OCI-LY3 (cell line): ENCODE data around the gene TSPAN5.

Experiments
- H2AFZ ChIP-seq: fragments of 200-600, 300-600 bp; shearing (Covaris generic); 2 replicates; pipeline ENCODE4 v1.6.0; 2014; ENCODE audit warnings: antibody characterized with exemption, low read depth, low read length
- H3K27ac ChIP-seq: fragments of 200-600, 300-600 bp; sonication (generic); 2 replicates; pipeline ENCODE4 v1.5.1; 2014; ENCODE audit warnings: mild to moderate bottlenecking, low read length, moderate library complexity, mixed read lengths
- H3K27me3 ChIP-seq: fragments of 200-600, 300-600 bp; sonication (generic); 2 replicates; pipeline ENCODE4 v1.6.1; 2014; ENCODE audit warnings: low read depth, low read length, mixed read lengths
- H3K36me3 ChIP-seq: fragments of 200-600, 300-600 bp; sonication (generic); replicated peaks from 2 replicates; pipeline ENCODE3; 2014; ENCODE audit warnings: low read depth, low read length, mixed read lengths
- H3K4me1 ChIP-seq: fragments of 300-600, 200-600 bp; sonication (generic); 2 replicates; pipeline ENCODE4 v1.6.1; 2014; ENCODE audit warnings: low read length, mixed read lengths
- H3K4me2 ChIP-seq: fragments of 200-600, 300-600 bp; sonication (generic); 2 replicates; pipeline ENCODE4 v1.6.1; 2014; ENCODE audit warnings: low read length, mixed read lengths
- H3K4me3 ChIP-seq: fragments of 300-600, 200-600 bp; sonication (generic); 2 replicates; pipeline ENCODE4 v1.5.1; 2014; ENCODE audit warnings: antibody characterized with exemption, mild to moderate bottlenecking, low read length, moderate library complexity
- H3K79me2 ChIP-seq: fragments of 300-600, 200-600 bp; shearing (Covaris generic); 2 replicates; pipeline ENCODE4 v1.6.1; 2014; ENCODE audit warnings: mild to moderate bottlenecking, low read length, mixed read lengths
- H3K9ac ChIP-seq: fragments of 300-600, 200-600 bp; shearing (Covaris generic); 2 replicates; pipeline ENCODE4 v1.6.0; 2014; ENCODE audit warnings: mild to moderate bottlenecking, low read length, moderate library complexity
- H3K9me3 ChIP-seq: fragments of 200-600, 300-600 bp; shearing (Covaris generic); 2 replicates; pipeline ENCODE4 v1.6.1; 2014; ENCODE audit warnings: low read length, mixed read lengths; ENCODE audit not compliant: insufficient read depth
- H4K20me1 ChIP-seq: fragments of 200-600, 300-600 bp; sonication (generic); 2 replicates; pipeline ENCODE4 v1.6.1; 2016; ENCODE audit warnings: low read length, mixed read lengths; ENCODE audit not compliant: insufficient read depth
- CTCF ChIP-seq: fragments of 200-600, 300-600 bp; sonication (generic); IDR thresholded peaks from 2 replicates; pipeline ENCODE4 v1.5.1; 2014; ENCODE audit warnings: antibody characterized with exemption, low read length, low read depth
- EZH2phosphoT487 ChIP-seq: fragments of 200-600 bp; shearing (Covaris generic); IDR thresholded peaks from 2 replicates; pipeline ENCODE4 v1.6.1; 2018; ENCODE audit warnings: antibody characterized with exemption, mixed run types, low read depth

The TSPAN5 gene

GRCh38 chr4:98571161-98571786 lies 87.1 kb downstream of the TSPAN5 start:
- Histone ChIP-seq H3K79me2 (no peaks in the 10 kb centered on the region), H4K20me1 (peaks cover 7% of the 10 kb centered on the region; the same call in 1 of the 2 replicates), H3K9ac (no peak overlapping the region), H3K36me3 (peaks cover 4% of the 10 kb centered on the region), H3K4me2 (no peak overlapping the region), H2AFZ (no peak overlapping the region), H3K4me1 (no peaks in the 10 kb centered on the region), H3K4me3 (no peak overlapping the region), H3K27ac (no peak overlapping the region), H3K27me3 (no peaks in the 10 kb centered on the region), H3K9me3 (no peaks in the 10 kb centered on the region)
- TF ChIP-seq EZH2phosphoT487: no peak
- no peak for TF ChIP-seq CTCF

GRCh38 chr4:98570151-98570797 lies 88.1 kb downstream of the TSPAN5 start:
- Histone ChIP-seq H2AFZ (no peak overlapping the region), H3K27me3 (no peaks in the 10 kb centered on the region), H4K20me1 (peaks cover 7% of the 10 kb centered on the region; the same call in 1 of the 2 replicates), H3K79me2 (no peaks in the 10 kb centered on the region), H3K9me3 (no peaks in the 10 kb centered on the region), H3K4me2 (no peak overlapping the region), H3K4me1 (no peaks in the 10 kb centered on the region), H3K9ac (no peak overlapping the region), H3K4me3 (no peak overlapping the region), H3K36me3 (peaks cover 4% of the 10 kb centered on the region), H3K27ac (no peak overlapping the region)
- no peak for TF ChIP-seq EZH2phosphoT487
- TF ChIP-seq CTCF: no peak

- Histone ChIP-seq H3K27ac (no peak overlapping the region), H3K27me3 (no peaks in the 10 kb centered on the region), H3K4me1 (no peaks in the 10 kb centered on the region), H3K4me2 (no peak overlapping the region), H3K9me3 (no peaks in the 10 kb centered on the region), H3K4me3 (no peak overlapping the region), H3K36me3 (no peaks in the 10 kb centered on the region), H3K9ac (no peak overlapping the region), H3K79me2 (peaks cover 3% of the 10 kb centered on the region), H4K20me1 (peaks cover 7% of the 10 kb centered on the region; the same call in 1 of the 2 replicates), H2AFZ (no peak overlapping the region)
- TF ChIP-seq EZH2phosphoT487 (no peak), CTCF (no peak)
These were observed 89.3 kb downstream of the TSPAN5 start for GRCh38 chr4:98568941-98569663.

- Histone ChIP-seq H4K20me1 (peaks cover 7% of the 10 kb centered on the region; the same call in 1 of the 2 replicates), H3K36me3 (no peaks in the 10 kb centered on the region), H3K4me2 (no peak overlapping the region), H3K4me1 (no peaks in the 10 kb centered on the region), H3K27ac (no peak overlapping the region), H3K4me3 (no peak overlapping the region), H3K27me3 (no peaks in the 10 kb centered on the region), H3K79me2 (peaks cover 9% of the 10 kb centered on the region), H3K9ac (no peak overlapping the region), H3K9me3 (no peaks in the 10 kb centered on the region), H2AFZ (no peak overlapping the region)
- no peak for TF ChIP-seq EZH2phosphoT487
- no peak for TF ChIP-seq CTCF
These were observed 90.8 kb downstream of the TSPAN5 start for GRCh38 chr4:98567611-98568010.
